A549 treated with DMSO at 1 μM for 4 hours (cell line): Measurements from ENCODE around the gene SLC35E4. TPM values are rescaled to one million over a fixed set of nuclear protein-coding genes. Genes with fewer than 3 reads are reported as not detected.

ENCODE experiments used
- total RNA-seq: library from RNA; stranded (reverse); fragments of 200-300 nt; extraction: Qiagen RNA extraction; gene quantifications from 5 replicates; pipeline ENCODE4 v1.2.3, GENCODE V29; 2022; ENCODE audit warnings: low read depth

The SLC35E4 gene, protein sequence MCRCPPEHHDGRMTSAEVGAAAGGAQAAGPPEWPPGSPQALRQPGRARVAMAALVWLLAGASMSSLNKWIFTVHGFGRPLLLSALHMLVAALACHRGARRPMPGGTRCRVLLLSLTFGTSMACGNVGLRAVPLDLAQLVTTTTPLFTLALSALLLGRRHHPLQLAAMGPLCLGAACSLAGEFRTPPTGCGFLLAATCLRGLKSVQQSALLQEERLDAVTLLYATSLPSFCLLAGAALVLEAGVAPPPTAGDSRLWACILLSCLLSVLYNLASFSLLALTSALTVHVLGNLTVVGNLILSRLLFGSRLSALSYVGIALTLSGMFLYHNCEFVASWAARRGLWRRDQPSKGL
- 5.4 to 7.3 TPM (median 6.5 TPM) in 5 replicates for total RNA-seq

DNA sequence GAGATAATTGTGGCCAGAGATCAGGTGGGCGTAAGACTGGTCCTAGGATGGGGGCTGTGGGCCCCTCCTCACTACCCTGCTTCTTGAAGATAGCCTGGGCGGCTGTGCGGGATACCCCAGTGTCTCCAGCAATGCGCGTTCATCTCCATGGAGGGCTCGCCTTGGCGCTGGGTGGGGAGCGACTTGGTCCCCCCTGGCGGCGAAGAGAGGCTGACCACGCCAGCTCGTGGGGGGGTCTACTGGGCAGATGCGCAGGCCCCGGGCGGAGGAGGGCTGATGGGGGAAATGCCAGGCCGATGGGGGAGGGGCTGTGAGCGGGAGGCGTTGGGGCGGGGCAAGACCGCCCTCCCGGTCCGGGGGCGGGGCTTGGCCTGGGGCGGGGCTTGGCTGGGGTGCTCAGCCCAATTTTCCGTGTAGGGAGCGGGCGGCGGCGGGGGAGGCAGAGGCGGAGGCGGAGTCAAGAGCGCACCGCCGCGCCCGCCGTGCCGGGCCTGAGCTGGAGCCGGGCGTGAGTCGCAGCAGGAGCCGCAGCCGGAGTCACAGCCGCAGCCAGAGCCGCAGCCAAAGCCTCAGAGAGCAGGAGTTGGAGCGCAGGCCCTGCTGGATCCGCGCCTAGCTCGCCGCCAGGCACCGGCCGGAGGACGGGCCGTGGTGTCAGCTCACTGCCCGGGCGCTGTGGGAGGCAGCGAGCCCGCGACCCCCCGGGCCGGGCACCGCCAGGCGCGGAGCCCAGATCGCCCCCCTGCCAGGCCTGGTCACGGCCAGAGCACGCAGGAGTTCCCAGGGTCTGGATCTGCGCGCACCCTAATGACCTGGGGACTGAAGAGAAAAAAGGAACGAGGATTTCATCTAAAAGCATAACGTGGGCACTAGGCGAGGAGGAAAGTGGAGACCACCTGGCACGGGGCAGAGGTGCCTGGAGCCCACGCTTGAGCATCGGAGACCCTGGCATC is at the start of gene SLC35E4:
Gene SLC35E4 (plus strand): TSS at position 509 of the 953 bp plus-strand sequence. CDS start 670 bp downstream, outside the sequence.

GRCh38 chr22:30591588-30592359 is 43.8 kb upstream of the SLC35E4 start, which contains the start of gene PES1:
Gene PES1 (minus strand): TSS chr22:30591910. CDS start chr22:30591833, 77 bp downstream.

DNA sequence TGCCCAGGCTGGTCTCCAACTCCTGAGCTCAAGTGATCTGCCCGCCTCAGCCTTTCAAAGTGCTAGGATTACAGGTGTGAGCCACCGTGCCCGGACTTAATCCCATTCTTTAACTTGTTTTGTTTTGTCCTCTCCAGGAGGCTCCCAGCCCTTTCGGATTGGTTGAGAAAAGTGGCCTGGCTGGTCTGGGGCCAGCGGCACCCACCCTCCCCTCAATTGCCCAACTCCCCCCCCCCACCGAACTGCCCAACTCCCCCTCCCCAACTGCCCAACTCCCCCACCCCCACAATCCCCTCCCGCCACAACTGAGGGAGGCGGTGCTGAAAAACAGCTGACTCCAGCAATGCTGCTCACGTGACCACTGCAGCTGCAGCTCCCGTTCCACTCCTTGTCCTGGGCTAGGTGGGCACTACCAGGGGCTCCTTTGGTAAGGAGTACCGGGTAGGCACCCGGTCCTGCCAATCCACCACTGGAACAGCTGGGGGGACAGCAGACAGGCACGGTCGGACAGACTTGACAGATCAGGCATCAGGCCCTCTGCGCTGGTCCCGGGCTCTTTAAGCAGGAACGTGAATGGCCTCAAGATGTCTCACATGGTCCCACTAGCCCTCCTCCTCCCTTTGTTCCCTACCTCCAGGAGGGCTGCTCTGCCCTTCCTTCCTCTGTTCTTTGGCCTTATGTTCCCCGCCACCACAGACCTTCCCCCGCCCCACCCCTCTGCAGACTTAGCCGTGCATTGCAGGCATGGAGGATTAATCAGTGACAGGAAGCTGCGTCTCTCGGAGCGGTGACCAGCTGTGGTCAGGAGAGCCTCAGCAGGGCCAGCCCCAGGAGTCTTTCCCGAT is 28.9 kb upstream of the SLC35E4 start, which contains the start of gene TCN2:
Gene TCN2 (plus strand): TSS at position 720 of the 845 bp plus-strand sequence. CDS start 158 bp downstream, outside the sequence.

DNA sequence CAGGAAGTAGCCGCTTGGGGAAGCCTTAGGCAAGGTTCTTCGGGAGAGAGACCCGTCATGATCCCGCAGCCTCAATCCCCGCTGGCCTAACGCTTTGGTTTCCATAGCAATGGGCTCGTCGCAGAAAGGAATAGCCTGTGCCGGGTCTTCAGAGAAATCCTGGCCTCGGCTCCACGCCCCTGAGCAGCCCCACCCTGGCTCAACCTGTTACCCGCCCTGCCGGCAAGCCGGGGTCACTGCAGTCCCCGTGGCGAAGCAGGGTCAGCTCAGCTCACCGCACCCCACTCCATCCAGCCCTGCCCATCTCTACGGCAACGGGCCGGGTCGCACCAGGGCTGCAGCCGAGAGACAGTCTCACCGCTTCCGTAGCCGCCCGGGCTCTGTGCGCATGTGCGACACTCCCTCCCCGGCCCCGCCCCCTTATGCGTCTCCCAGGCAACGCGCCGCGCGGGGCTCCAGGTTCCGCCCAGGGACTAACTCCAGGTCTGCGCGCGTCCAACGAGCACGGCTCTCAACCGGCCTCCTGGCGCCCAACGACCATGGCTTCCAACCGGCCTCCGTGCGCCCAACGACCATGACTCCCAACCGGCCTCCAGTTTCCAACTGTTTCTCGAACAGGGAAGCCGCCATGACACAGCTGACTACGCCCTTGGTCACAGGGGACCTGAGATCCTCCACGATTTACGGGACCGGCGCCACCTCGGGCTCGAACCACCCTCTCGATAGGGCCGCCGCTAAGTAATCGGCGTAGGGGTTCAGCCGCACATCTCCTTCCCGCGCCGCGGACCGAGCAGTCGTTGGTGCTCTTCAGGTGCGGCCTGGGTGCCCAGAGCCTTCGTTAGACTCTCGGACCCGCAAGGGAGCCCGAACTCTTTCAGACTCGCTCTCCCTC is 32.2 kb downstream of the SLC35E4 start, which contains the start of gene DUSP18:
Gene DUSP18 (minus strand): TSS at position 382 of the 892 bp plus-strand sequence. CDS start 3,872 bp downstream, outside the sequence.

GRCh38 chr22:30694640-30695350 is 59.2 kb downstream of the SLC35E4 start, which contains the start of gene OSBP2:
Gene OSBP2 (plus strand): TSS chr22:30694874. CDS start chr22:30694910, 36 bp downstream.

Other genes with a start within 250 kb of the SLC35E4 start
- gene RNF215, start 248.4 kb upstream of the SLC35E4 start, total RNA-seq: 14.3 to 19.7 TPM (median 18.2 TPM) in 5 replicates
- gene SEC14L2, start 238.8 kb upstream of the SLC35E4 start, total RNA-seq: 23.3 to 34.1 TPM (median 27.1 TPM) in 5 replicates
- 64.2 to 71.0 TPM (median 67.7 TPM) in 5 replicates for gene MTFP1, start 210.0 kb upstream of the SLC35E4 start, total RNA-seq
- not detected in 5 replicates for gene SEC14L3, start 163.8 kb upstream of the SLC35E4 start, total RNA-seq
- 4.8 to 6.2 TPM (median 5.5 TPM) in 5 replicates for gene SEC14L4, start 130.1 kb upstream of the SLC35E4 start, total RNA-seq
- gene SEC14L6, start 89.0 kb upstream of the SLC35E4 start, total RNA-seq: not detected in 5 replicates
- 6.6 to 9.7 TPM (median 8.0 TPM) in 5 replicates for gene GAL3ST1, start 61.1 kb upstream of the SLC35E4 start, total RNA-seq
- 107 to 133 TPM (median 113 TPM) in 5 replicates for gene PES1, start 43.9 kb upstream of the SLC35E4 start, total RNA-seq
- 4.0 to 5.2 TPM (median 4.9 TPM) in 5 replicates for gene TCN2, start 28.6 kb upstream of the SLC35E4 start, total RNA-seq
- 3.8 to 5.9 TPM (median 5.1 TPM) in 5 replicates for gene DUSP18, start 32.1 kb downstream of the SLC35E4 start, total RNA-seq
- gene OSBP2, start 59.1 kb downstream of the SLC35E4 start, total RNA-seq: 10.6 to 15.3 TPM (median 13.9 TPM) in 5 replicates